Amygdala (tissue), 56 donors: ENCODE results near the gene C18orf32.
"Not testable (repeated sequence)": the region's sequence is repeated elsewhere in the genome, so short reads cannot be mapped to it uniquely, and the experiment has no call there.

Experiments used
- DNase-seq, 56 donors: peaks; one replicate each; lab custom pipeline; 2025; lab: John Stamatoyannopoulos, UW

C18orf32 gene

DNA sequence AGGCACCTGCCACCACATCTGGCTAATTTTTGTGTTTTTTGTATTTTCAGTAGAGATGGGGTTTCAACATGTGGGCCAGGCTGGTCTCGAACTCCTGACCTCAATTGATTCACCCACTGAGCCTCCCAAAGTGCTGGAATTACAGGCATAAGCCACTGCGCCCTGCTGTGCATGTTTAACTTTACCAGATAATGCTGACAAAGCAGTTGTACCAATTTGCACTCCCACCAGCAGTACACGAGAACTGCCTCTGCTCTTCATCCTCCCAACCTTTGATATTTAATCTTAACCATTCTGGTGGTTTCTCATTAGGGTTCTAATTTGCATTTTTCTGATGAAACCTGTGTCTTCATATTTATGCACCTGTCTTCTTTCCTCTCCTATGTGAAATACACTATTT lies 14.6 kb downstream of the C18orf32 start:
- DNase-seq: no peak

DNA sequence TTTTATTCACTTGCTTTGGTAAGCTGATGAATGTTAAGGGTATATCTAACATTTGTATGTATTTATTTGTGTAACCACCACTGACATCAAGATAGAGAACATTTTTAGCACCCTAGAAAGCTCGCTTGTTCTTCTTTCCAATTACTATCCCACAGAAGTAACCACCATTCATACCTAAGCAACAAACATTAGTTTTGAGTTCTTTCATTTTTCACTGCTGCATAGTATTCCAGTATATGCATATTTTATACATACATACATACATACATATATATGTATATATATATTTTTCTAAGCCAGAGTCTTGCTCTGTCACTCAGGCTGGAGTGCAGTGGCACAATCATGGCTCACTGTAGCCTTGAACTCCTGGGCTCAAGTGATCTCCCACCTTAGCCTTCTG lies 15.5 kb downstream of the C18orf32 start:
- DNase-seq: no peak

DNA sequence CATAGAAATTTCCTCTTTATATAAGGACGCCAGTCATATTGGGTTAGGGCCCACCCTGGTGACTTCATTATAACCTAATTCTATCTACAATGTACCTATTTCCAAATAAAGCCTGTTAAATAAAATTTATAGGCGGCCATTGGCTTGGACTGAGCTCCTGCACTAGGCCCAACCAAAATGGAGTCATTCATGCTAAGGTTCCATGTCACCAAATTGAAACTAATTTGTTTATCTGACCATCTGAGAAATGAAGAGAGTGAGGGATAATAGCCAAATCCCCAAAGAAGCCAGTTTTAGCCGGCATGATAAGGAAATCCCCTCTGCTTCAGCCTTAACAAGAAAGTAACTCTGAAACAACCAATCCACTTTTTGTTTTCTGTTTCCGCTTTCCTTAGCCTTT lies 19.4 kb downstream of the C18orf32 start:
- DNase-seq: no peak

DNA sequence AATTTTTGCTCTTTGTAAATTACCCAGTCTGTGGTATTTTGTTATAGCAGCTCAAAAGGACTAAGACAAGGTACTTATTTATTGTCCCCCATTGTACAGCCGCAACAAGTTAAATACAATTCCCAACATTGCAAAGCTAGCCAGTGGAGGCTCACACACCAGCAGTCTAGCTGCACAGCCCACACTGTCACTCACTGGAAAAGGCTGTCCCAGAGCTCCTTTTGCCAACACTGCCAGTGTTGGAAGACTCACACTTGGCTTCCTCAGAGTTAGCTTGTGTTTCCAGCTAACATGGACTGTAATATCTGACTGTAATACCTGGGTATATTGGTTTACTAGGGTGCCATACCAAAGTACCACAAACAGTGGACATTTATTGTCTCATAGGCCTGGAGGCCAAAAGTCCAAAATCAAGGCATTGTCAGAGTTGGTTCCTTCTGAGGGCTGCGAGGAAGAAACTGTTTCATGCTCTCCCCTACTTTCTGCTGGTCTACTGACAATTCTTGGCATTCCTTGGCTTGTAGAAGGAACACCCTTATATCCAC lies 19.9 kb downstream of the C18orf32 start:
- DNase-seq: no peak

DNA sequence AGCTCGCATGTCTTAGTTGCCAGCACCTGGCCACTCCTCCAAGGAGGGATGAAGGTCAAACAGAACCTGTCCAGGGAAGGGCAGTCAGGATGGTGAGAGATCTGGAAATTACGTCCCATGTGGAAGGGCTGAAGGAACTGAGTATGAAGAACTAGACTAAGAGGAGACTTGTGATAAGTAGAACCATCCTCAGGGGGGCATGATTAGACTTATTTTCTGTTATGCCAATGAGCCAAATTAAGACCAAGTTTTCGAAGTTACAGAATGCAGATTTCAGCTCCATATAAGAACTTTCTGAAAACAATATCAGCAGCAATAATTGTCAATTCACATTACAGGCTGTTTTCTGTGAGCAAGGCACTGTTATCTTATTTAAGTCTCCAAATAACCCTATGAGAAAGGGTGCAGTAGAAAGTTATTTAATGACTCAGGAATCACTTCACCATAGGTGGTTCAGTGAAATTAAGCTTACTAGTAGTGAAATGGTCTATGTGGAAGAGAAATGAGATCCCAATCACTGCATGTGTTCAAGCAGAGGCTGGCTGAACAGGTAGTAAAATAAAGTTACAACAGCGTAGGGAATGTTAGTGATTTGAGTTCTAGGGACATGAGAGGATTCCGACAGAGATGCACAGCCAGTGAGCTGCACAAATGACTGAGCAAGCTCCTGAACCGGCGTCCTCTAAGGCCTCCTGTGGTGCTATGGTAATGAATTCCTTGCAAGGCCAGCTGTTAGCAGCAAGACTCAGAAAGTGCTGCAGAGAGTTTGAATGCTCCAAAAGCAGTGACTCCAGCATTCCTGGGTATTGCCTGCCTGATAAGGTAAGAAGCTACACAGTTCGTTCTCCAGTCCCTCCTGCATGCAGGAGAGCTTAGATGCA lies 22.1 kb downstream of the C18orf32 start:
- no peak for DNase-seq

GRCh38 chr18:49461602-49461977 lies 25.4 kb downstream of the C18orf32 start:
- DNase-seq: no peak

GRCh38 chr18:49460976-49461601 lies 25.9 kb downstream of the C18orf32 start:
- DNase-seq: no peak

GRCh38 chr18:49459404-49460171 lies 27.4 kb downstream of the C18orf32 start:
- DNase-seq: no peak

GRCh38 chr18:49457616-49458015 lies 29.4 kb downstream of the C18orf32 start:
- no peak for DNase-seq

DNA sequence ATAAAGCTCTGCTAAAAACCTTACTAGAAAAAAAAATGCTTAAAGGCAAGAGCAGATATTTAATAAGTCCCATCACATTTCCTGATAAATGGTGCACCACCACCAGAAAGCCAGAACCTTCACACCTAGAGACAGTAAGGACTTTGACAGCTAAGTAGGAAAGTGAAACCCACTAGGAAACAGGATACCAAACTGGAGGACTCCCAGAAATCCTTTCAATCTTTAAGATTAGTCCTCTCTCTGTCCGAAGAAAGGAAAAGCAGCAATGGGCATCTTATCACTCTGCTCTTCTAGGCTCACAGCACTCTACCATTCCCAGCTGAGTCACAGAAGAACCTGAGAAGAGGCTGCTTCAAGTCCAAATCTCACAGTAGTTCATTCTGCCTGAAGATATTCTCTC lies 30.2 kb downstream of the C18orf32 start:
- DNase-seq: no peak

DNA sequence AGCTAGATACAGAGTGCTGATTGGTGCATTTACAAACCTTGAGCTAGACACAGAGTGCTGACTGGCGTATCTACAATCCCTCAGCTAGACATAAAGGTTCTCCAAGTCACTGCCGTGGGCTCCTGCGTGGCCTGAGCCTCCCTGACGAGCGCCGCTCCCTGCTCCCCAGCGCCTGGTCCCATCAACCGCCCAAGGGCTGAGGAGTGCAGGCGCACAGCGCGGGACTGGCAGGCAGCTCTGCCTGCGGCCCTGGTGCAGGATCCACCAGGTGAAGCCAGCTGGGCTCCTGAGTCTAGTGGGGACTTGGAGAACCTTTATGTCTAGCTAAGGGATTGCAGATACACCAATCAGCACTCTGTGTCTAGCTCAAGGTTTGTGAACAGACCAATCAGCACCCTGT lies 34.5 kb downstream of the C18orf32 start:
- not testable (repeated sequence) for DNase-seq

- DNase-seq: no peak
Observed at GRCh38 chr18:49447810-49448745, 39.0 kb downstream of the C18orf32 start.

DNA sequence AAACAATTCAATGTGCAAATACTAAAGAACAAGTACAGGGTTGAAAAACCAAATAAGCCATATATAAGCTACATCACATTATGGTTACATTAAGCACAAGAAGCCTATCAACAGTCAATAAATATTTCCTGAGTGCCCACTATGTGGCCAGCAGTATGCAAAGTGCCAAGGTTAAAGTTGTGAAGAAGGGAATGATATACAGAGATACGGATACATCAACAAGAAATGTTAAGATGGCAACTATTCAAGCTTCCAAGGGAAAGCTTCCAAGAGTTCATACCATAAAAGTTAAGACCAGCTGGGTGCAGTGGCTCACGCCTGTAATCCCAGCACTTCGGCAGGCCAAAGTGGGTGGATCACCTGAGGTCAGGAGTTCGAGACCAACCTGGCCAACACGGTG lies 40.6 kb downstream of the C18orf32 start:
- DNase-seq: no peak

GRCh38 chr18:49444581-49444980 lies 42.5 kb downstream of the C18orf32 start:
- DNase-seq: no peak

DNA sequence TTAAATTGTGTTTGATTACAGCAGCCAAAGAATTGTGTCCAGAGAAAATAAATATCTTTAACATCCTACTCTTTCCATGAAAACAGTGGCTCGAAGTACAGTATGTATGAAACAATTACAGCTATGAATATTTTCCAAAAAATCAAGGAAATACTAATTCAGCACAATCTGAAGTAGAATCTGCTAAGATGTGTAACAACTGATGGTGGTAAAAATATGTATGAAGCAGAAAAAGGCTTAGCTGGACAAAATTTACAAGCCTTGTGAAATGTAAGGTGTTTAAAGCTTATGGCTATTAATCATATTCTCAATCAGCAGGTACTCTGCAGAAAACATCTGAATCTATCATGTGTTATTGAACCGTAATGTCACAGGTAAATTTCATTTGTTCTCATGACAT lies 43.2 kb downstream of the C18orf32 start:
- DNase-seq: no peak

GRCh38 chr18:49441338-49441938 lies 45.6 kb downstream of the C18orf32 start:
- DNase-seq: no peak

- DNase-seq: no peak
Observed at GRCh38 chr18:49435170-49435569, 51.9 kb downstream of the C18orf32 start.

DNA sequence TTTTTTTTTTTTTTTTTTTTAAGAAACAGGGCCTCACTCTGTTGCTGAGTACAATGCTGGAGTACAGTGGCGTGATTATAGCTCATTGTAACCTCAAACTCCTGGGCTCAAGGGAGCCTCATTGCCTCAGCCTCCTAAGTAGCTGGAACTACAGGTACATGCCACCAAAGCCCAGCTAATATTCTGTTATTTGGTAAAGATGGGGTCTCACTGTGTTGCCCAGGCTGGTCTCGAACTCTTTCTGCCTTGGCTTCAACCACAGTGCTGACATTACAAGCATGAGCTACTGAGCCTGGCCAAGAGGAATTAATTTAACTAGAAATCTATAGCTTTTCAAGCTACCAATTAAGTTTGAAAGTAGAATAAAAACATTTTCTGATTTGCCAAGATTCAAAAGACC lies 54.4 kb downstream of the C18orf32 start:
- DNase-seq: no peak

GRCh38 chr18:49431165-49431962 lies 55.7 kb downstream of the C18orf32 start:
- DNase-seq: no peak
